Measurements from ENCODE around the gene GCC1. TPM values are rescaled to one million over a fixed set of nuclear protein-coding genes. Genes with fewer than 3 reads are reported as not detected.

GCC1 gene
- 13.5 TPM for total RNA-seq

DNA sequence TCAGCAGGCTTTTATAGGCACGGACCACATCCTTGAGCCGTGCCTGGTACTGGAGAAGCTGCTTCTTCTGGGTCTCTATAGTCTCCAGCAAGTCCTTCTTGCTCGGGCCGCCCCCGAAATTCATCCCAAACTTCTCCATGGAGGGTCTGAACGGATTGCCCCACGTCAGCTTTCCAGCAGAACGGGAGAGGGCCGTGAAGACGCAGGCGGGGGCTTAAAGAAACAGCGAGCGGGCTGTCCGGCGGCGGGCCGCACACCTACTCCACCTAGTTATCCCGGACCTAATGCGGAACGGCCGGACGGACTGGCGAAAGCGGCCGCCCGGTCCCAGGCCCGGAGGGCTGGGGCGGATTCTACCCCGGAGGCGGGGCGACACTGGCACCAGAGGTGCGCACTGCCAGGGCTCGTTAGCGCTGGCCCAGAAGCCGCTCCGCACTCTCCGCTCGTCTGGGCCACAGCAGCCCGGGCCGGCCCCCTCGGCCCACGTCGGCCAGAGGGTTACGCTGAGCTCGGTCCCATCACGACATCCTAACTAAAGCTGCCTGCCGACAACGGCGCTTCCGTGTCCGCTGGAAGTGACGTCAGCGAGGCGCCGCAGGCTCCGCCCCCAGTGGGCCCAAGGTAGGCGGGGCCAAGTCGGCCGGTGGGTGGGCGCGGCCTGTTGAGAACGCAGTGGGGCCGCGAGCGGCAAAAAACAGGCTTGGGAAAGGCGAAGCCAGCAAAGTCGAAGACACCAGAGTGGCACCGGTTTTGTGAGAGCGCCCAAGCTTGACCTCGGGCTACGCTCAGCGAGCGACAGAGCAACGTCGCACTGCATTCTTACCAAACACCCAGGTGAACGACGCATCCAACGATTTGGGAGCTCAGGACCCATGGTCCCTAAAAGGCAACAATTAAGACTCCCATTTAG is at the start of gene GCC1:
Gene GCC1, minus strand, starts transcription at position 553 of the 910 bp plus-strand sequence. Its CDS starts 414 bp downstream, at position 139.

GRCh38 chr7:127618042-127618441 is 32.6 kb upstream of the GCC1 start, which contains the start of gene PAX4:
TSS of gene PAX4 (minus strand) at chr7:127618142. CDS start at chr7:127615928, 2,214 bp downstream.

DNA sequence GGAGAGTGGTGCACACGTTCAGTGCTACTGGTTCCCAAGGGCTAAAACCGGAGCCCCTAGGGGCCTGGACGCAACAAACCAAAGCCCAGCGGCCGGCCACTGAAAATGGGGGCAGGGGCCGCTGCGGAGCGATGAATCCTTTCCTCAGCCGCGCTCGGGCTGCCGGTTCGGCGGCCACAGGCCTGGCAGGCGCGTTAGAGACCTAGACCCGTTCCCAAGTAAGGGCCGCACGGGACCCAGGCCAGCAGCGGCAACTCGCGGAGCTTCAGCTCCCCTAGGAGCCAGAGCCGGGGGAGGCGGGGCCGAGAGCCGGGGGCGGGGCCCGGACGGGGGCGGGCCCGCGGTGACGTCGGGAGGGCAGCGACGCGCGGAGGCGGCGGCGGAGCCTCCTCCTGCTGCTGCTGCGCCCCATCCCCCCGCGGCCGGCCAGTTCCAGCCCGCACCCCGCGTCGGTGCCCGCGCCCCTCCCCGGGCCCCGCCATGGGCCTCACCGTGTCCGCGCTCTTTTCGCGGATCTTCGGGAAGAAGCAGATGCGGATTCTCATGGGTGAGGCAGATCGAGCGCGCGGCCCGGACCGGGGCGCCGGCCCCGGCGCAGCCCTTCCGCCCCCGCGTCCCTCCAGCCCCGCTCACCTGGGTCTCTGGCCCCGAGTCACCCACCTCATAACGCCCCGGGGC is 2.8 kb upstream of the GCC1 start, which contains the start of gene ARF5:
Gene ARF5, plus strand, starts transcription at position 393 of the 678 bp plus-strand sequence. Its CDS starts 88 bp downstream, at position 481.

Other genes with a start within 250 kb of the GCC1 start
- 36.9 TPM for gene ZNF800, start 192.9 kb downstream of the GCC1 start, total RNA-seq
- gene ARF5, start 2.8 kb upstream of the GCC1 start, total RNA-seq, result 80.8 TPM
- gene FSCN3, start 8.1 kb upstream of the GCC1 start, total RNA-seq, result 3.4 TPM
- gene PAX4, start 32.5 kb upstream of the GCC1 start, total RNA-seq, result not detected
- gene SND1, start 66.6 kb upstream of the GCC1 start, total RNA-seq, result 77.0 TPM